Vagina (tissue), 2 donors: ENCODE data around the gene YBX1. TPM values are rescaled to one million over a fixed set of nuclear protein-coding genes. Genes with fewer than 3 reads are reported as not detected.

ENCODE experiments used
- DNase-seq, 2 donors: peaks; one replicate each; pipeline ENCODE4 v3.0.0-alpha.2; 2017; ENCODE audit errors: extremely low spot score in 2 of 2
- H3K27ac ChIP-seq: fragments of 200-600 bp; sonication (generic); one replicate; pipeline ENCODE4 v1.5.1; 2019
- H3K27me3 ChIP-seq: fragments of 200-600 bp; sonication (generic); one replicate; pipeline ENCODE4 v1.5.1; 2019
- H3K36me3 ChIP-seq, 2 donors: fragments of 200-600 bp; sonication (generic); one replicate each; pipeline ENCODE4 v1.5.1; 2017 to 2019
- H3K4me1 ChIP-seq: fragments of 200-600 bp; sonication (generic); one replicate; pipeline ENCODE4 v1.5.1; 2019
- H3K4me3 ChIP-seq, 2 donors: fragments of 200-600 bp; sonication (generic); 1 replicate in 1 of 2; 2 replicates in 1 of 2; pipeline ENCODE4 v1.5.1; 2016 to 2019
- H3K9me3 ChIP-seq: fragments of 200-600 bp; sonication (generic); one replicate; pipeline ENCODE4 v1.5.1; 2019
- POLR2A ChIP-seq, 2 donors: fragments of 450-650 bp; IDR thresholded peaks; one replicate each; pipeline ENCODE4 v1.6.1; 2017; ENCODE audit warnings: antibody characterized with exemption in 2 of 2, mild to moderate bottlenecking in 2 of 2, moderate library complexity in 2 of 2
- POLR2AphosphoS5 ChIP-seq, 2 donors: sonication (generic); formaldehyde crosslinking; IDR thresholded peaks; one replicate each; pipeline ENCODE4 v1.9.0; 2017; ENCODE audit warnings: antibody characterized with exemption in 2 of 2, mild to moderate bottlenecking in 2 of 2, low read depth in 1 of 2; ENCODE audit not compliant: insufficient read depth in 1 of 2
- intact Hi-C: fragments of 100-400 bp; cut with DNase I; formaldehyde crosslinking; loops from one replicate; pipeline ENCODE4 v1.15.1; 2023
- total RNA-seq: library from RNA; depleted of rRNA; stranded (reverse); fragments of >200 nt; gene quantifications from one replicate; pipeline ENCODE4 v1.2.3, GENCODE V29; 2016
- TF ChIP-seq, protein P1 (sequence below), 3 experiments: fragments of 450-650 bp in 2 of 3; fragments of 200-600 bp in 1 of 3; sonication (generic) in 1 of 3; IDR thresholded peaks; one replicate each; pipeline ENCODE4 v1.5.1; 2017 to 2019; ENCODE audit warnings: antibody characterized with exemption in 3 of 3, mild to moderate bottlenecking in 2 of 3, moderate library complexity in 2 of 3

The YBX1 gene
- total RNA-seq, 1 donor from 2014 or later, result 397 TPM

DNA sequence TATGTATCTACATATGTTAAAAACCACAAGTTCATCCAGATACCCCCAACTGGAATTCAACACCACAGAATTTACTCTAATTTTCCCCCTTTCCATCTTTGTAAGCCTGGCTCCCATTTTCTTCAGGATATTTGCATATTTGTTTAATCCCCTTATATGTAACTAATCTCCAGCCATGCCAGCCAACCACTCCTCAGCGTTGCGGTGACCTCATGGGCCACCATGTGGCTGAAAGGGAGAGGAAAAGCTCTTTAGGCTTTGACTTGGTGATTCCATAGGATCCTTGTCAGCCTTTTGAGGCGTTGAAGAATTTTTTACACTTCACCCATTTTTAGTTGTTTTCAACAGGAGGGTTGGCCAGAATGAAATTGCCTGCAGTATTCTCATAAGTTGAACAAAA is 47.8 kb downstream of the YBX1 start:
- no peak overlapping the region for H3K27ac ChIP-seq
- no peaks in the 10 kb centered on the region for H3K36me3 ChIP-seq
- TF ChIP-seq, protein P1, sequence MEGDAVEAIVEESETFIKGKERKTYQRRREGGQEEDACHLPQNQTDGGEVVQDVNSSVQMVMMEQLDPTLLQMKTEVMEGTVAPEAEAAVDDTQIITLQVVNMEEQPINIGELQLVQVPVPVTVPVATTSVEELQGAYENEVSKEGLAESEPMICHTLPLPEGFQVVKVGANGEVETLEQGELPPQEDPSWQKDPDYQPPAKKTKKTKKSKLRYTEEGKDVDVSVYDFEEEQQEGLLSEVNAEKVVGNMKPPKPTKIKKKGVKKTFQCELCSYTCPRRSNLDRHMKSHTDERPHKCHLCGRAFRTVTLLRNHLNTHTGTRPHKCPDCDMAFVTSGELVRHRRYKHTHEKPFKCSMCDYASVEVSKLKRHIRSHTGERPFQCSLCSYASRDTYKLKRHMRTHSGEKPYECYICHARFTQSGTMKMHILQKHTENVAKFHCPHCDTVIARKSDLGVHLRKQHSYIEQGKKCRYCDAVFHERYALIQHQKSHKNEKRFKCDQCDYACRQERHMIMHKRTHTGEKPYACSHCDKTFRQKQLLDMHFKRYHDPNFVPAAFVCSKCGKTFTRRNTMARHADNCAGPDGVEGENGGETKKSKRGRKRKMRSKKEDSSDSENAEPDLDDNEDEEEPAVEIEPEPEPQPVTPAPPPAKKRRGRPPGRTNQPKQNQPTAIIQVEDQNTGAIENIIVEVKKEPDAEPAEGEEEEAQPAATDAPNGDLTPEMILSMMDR (IDR thresholded peaks at IDR 0.05), result no peak
- TF ChIP-seq POLR2A (IDR thresholded peaks at IDR 0.05), result no peak
- no peak for TF ChIP-seq POLR2AphosphoS5 (IDR thresholded peaks at IDR 0.05; ENCODE audit: insufficient read depth in 1 of 2, low read depth in 1 of 2)
- H3K27me3 ChIP-seq, result no peaks in the 10 kb centered on the region
- H3K9me3 ChIP-seq, result no peaks in the 10 kb centered on the region
- intact Hi-C loops, result no loop called here
- no peak overlapping the region for H3K4me3 ChIP-seq
- no peak for DNase-seq
- no peaks in the 10 kb centered on the region for H3K4me1 ChIP-seq

DNA sequence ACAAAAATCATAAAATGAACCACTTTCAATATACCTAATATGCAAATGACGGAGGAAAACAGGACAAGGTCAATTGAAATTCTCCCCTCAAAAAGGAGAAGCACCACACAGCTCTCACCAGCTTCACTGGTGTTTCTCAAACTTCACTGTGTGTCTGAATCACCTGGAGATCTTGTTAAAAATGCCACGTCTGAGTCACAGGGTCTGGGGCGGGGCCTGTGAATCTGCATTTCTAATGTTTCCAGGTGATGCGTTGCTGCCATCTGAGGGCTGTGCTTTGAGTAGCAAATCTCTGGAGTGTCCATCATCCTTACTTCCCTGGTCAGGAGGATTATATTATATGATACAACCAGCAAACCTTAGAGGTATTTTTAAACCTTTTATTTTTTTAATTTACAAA is 48.8 kb downstream of the YBX1 start:
- Histone ChIP-seq H3K9me3 (no peaks in the 10 kb centered on the region), H3K27me3 (no peaks in the 10 kb centered on the region), H3K4me3 (no peak overlapping the region), H3K27ac (no peak overlapping the region), H3K4me1 (peaks cover 3% of the 10 kb centered on the region), H3K36me3 (no peaks in the 10 kb centered on the region)
- no peak for DNase-seq
- intact Hi-C loops, result no loop called here
- no peak for TF ChIP-seq POLR2A (IDR thresholded peaks at IDR 0.05)
- TF ChIP-seq, protein P1 (IDR thresholded peaks at IDR 0.05), result no peak
- TF ChIP-seq POLR2AphosphoS5 (IDR thresholded peaks at IDR 0.05; ENCODE audit: insufficient read depth in 1 of 2, low read depth in 1 of 2), result no peak

DNA sequence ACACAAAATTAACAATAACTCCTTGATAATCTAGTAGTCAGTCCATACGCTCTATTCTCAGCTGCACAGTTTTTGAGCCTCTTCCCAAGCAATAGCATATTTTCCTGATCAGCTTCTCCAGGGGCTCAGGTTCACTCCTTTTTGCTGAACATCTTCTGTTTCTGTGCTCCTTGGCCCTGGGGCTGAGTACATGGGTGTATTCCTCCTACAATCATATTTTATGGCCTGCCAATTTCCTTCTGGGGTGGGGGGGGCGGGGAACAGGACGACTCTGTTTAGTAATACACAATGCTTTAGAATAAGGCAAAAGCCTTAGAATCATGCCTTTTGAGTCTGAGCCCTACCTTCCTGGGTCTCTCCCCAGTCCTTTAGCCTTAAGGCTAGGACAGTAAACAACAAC is 49.4 kb downstream of the YBX1 start:
- Histone ChIP-seq H3K36me3 (no peaks in the 10 kb centered on the region), H3K9me3 (no peaks in the 10 kb centered on the region), H3K4me1 (peaks cover 9% of the 10 kb centered on the region), H3K27ac (no peak overlapping the region), H3K27me3 (no peaks in the 10 kb centered on the region), H3K4me3 (no peak overlapping the region)
- no peak for DNase-seq
- no peak for TF ChIP-seq POLR2A (IDR thresholded peaks at IDR 0.05)
- TF ChIP-seq POLR2AphosphoS5 (IDR thresholded peaks at IDR 0.05; ENCODE audit: insufficient read depth in 1 of 2, low read depth in 1 of 2), result no peak
- TF ChIP-seq, protein P1 (IDR thresholded peaks at IDR 0.05), result no peak
- intact Hi-C loops, result no loop called here

DNA sequence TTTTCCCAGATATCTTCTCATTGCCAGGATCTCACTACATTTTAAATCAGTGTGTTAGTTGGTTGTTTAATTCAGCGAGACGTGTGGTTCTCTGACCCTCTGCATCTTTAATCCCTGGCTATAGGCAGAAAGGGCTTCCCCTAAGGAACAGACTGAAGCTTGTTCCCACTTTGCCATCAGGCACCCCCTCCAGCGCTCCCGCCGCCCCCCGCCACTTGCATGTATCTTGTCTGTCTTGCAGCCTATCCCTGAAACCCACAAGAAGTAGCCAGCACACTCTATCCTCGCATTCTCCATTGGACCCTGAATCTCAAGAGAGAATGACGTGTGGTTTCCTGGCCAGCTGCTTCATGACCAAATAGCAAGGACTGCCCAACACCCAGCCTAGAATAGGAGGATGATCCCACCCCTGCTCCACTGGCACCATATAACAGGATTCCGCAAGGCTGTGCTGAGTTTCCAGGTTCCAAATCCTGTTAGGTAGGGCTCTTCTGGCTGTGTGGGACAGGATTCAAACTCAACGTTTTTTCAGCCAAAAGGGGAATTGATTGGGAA is 50.0 kb downstream of the YBX1 start:
- DNase-seq, result peak in 1 of 2 donors; percentile 82
- intact Hi-C loops, result no loop called here

More for the DNA sequence above, 50.0 kb downstream of the YBX1 start:
- TF ChIP-seq POLR2A (IDR thresholded peaks at IDR 0.05), result no peak
- TF ChIP-seq POLR2AphosphoS5 (IDR thresholded peaks at IDR 0.05; ENCODE audit: insufficient read depth in 1 of 2, low read depth in 1 of 2), result no peak
- TF ChIP-seq, protein P1 (IDR thresholded peaks at IDR 0.05), result no peak
- Histone ChIP-seq H3K9me3 (no peaks in the 10 kb centered on the region), H3K4me1 (peaks cover 15% of the 10 kb centered on the region), H3K27me3 (no peaks in the 10 kb centered on the region), H3K36me3 (no peaks in the 10 kb centered on the region), H3K27ac (no peak overlapping the region), H3K4me3 (no peak overlapping the region)
